Measurements from ENCODE around the gene PSMG3. TPM values are rescaled to one million over a fixed set of nuclear protein-coding genes. Genes with fewer than 3 reads are reported as not detected.

Gene PSMG3
- total RNA-seq, 1 donor from 2014 or later = 11.2 TPM

GRCh38 chr7:1555046-1555812, 14.6 kb downstream of the PSMG3 start:
- intact Hi-C loops (cut with micrococcal nuclease) = no loop called here
- no peaks in the 10 kb centered on the region for H3K9me3 ChIP-seq (replicated peaks)
- H3K27ac ChIP-seq (replicated peaks) = no peak overlapping the region
- H3K27me3 ChIP-seq (ENCODE audit: low read depth) = peaks cover 6% of the 10 kb centered on the region
- no peak for DNase-seq
- peaks cover 28% of the 10 kb centered on the region for H3K4me1 ChIP-seq
- no peaks in the 10 kb centered on the region for H3K36me3 ChIP-seq
- H3K4me3 ChIP-seq = no peak overlapping the region
- TF ChIP-seq CTCF (IDR thresholded peaks at IDR 0.05; ENCODE audit: borderline replicate concordance) = no peak

GRCh38 chr7:1554333-1555045, 15.3 kb downstream of the PSMG3 start:
- no peak for TF ChIP-seq CTCF (IDR thresholded peaks at IDR 0.05; ENCODE audit: borderline replicate concordance)
- Histone ChIP-seq H3K27ac (replicated peaks) (no peak overlapping the region), H3K9me3 (replicated peaks) (no peaks in the 10 kb centered on the region), H3K27me3 (ENCODE audit: low read depth) (no peaks in the 10 kb centered on the region), H3K4me1 (peaks cover 28% of the 10 kb centered on the region), H3K4me3 (no peak overlapping the region), H3K36me3 (no peaks in the 10 kb centered on the region)
- intact Hi-C loops (cut with micrococcal nuclease) = no loop called here
- no peak for DNase-seq

- Histone ChIP-seq H3K9me3 (replicated peaks) (no peaks in the 10 kb centered on the region), H3K27ac (replicated peaks) (no peak overlapping the region), H3K4me3 (no peak overlapping the region), H3K4me1 (peaks cover 25% of the 10 kb centered on the region), H3K36me3 (no peaks in the 10 kb centered on the region), H3K27me3 (ENCODE audit: low read depth) (no peaks in the 10 kb centered on the region)
- no peak for TF ChIP-seq CTCF (IDR thresholded peaks at IDR 0.05; ENCODE audit: borderline replicate concordance)
- no peak for DNase-seq
- intact Hi-C loops (cut with micrococcal nuclease) = no loop called here
Observed at GRCh38 chr7:1553512-1554210, 16.2 kb downstream of the PSMG3 start.

GRCh38 chr7:1552200-1552599, 17.6 kb downstream of the PSMG3 start:
- Histone ChIP-seq H3K36me3 (no peaks in the 10 kb centered on the region), H3K9me3 (replicated peaks) (no peaks in the 10 kb centered on the region), H3K27ac (replicated peaks) (no peak overlapping the region), H3K4me3 (no peak overlapping the region), H3K27me3 (ENCODE audit: low read depth) (no peaks in the 10 kb centered on the region), H3K4me1 (peaks cover 16% of the 10 kb centered on the region)
- intact Hi-C loops (cut with micrococcal nuclease) = no loop called here
- no peak for DNase-seq
- TF ChIP-seq CTCF (IDR thresholded peaks at IDR 0.05; ENCODE audit: borderline replicate concordance) = no peak

GRCh38 chr7:1550846-1551155, 19.0 kb downstream of the PSMG3 start:
- no peak for DNase-seq
- intact Hi-C loops (cut with micrococcal nuclease) = no loop called here
- Histone ChIP-seq H3K27ac (replicated peaks) (no peak overlapping the region), H3K4me3 (no peak overlapping the region), H3K36me3 (no peaks in the 10 kb centered on the region), H3K9me3 (replicated peaks) (no peaks in the 10 kb centered on the region), H3K4me1 (peaks cover 14% of the 10 kb centered on the region), H3K27me3 (ENCODE audit: low read depth) (no peaks in the 10 kb centered on the region)
- no peak for TF ChIP-seq CTCF (IDR thresholded peaks at IDR 0.05; ENCODE audit: borderline replicate concordance)

All from left ventricle myocardium inferior (tissue), 1 donor.